Fibroblast of lung (primary cell): ENCODE measurements around the gene OXCT1. TPM values are rescaled to one million over a fixed set of nuclear protein-coding genes. Genes with fewer than 3 reads are reported as not detected.

Source experiments
- DNase-seq, 2 donors: peaks; one replicate each; pipeline versions ENCODE4 v3.0.0 to v3.0.0-alpha.2; 2010; ENCODE audit warnings: low read depth in 2 of 2
- H2AFZ ChIP-seq: 2 replicates; pipeline ENCODE4 v1.5.1; 2012; ENCODE audit warnings: low read length, control low read depth, inconsistent platforms
- H3K27ac ChIP-seq: 2 replicates; pipeline ENCODE4 v1.5.1; 2011; ENCODE audit warnings: low read length, control low read depth; ENCODE audit not compliant: insufficient read depth
- H3K27me3 ChIP-seq: 2 replicates; pipeline ENCODE4 v1.5.1; 2011; ENCODE audit warnings: mild to moderate bottlenecking, low read length; ENCODE audit not compliant: control insufficient read depth, insufficient read depth
- H3K36me3 ChIP-seq: 2 replicates; pipeline ENCODE4 v1.5.1; 2011; ENCODE audit warnings: low read length; ENCODE audit not compliant: control insufficient read depth, insufficient read depth
- H3K4me1 ChIP-seq: 2 replicates; pipeline ENCODE4 v1.5.1; 2011; ENCODE audit warnings: low read length; ENCODE audit not compliant: control insufficient read depth, insufficient read depth; ENCODE audit errors: extremely low read depth
- H3K4me2 ChIP-seq: 2 replicates; pipeline ENCODE4 v1.5.1; 2011; ENCODE audit warnings: low read length, control low read depth; ENCODE audit not compliant: insufficient read depth; ENCODE audit errors: extremely low read depth
- H3K4me3 ChIP-seq, 4 experiments: fragments of 200-600 bp in 1 of 4; sonication (generic) in 1 of 4; replicated peaks in 1 of 4; 2 replicates each; pipeline ENCODE4 v1.5.1; 2011 to 2016; ENCODE audit warnings: low read length in 4 of 4, low read depth in 3 of 4, mild to moderate bottlenecking in 3 of 4, control low read depth in 2 of 4, inconsistent platforms in 1 of 4, mixed read lengths in 1 of 4; ENCODE audit not compliant: insufficient read depth in 1 of 4; ENCODE audit errors: control extremely low read depth in 1 of 4
- H3K79me2 ChIP-seq: 2 replicates; pipeline ENCODE4 v1.5.1; 2012; ENCODE audit warnings: mild to moderate bottlenecking, low read length, inconsistent platforms; ENCODE audit not compliant: control insufficient read depth, insufficient read depth
- H3K9ac ChIP-seq: 2 replicates; pipeline ENCODE4 v1.5.1; 2011; ENCODE audit warnings: mild to moderate bottlenecking, low read length, control low read depth; ENCODE audit not compliant: insufficient read depth
- H3K9me3 ChIP-seq: 2 replicates; pipeline ENCODE4 v1.5.1; 2012; ENCODE audit warnings: low read depth, low read length; ENCODE audit not compliant: control insufficient read depth, insufficient read depth
- H4K20me1 ChIP-seq: 2 replicates; pipeline ENCODE4 v1.5.1; 2011; ENCODE audit warnings: low read length; ENCODE audit not compliant: control insufficient read depth, insufficient read depth; ENCODE audit errors: extremely low read depth
- EZH2 ChIP-seq: IDR thresholded peaks from 2 replicates; pipeline ENCODE4 v1.5.1; 2012; ENCODE audit warnings: low read length, control low read depth, mild to moderate bottlenecking; ENCODE audit errors: missing control alignments
- polyA plus RNA-seq, 2 donors: library from polyadenylated mRNA; depleted of rRNA in 1 of 2; stranded (reverse) in 1 of 2; unstranded in 1 of 2; fragments of >200 nt; gene quantifications; 2 replicates each; pipeline ENCODE4 v1.2.1, GENCODE V29; 2011 to 2012; ENCODE audit warnings: missing spikeins in 1 of 2
- total RNA-seq: library from RNA; depleted of rRNA; stranded (reverse); fragments of >200 nt; gene quantifications from 2 replicates; pipeline ENCODE4 v1.2.1, GENCODE V29; 2014
- TF ChIP-seq, protein P1 (sequence below), 2 donors: IDR thresholded peaks in 1 of 2; conservative IDR thresholded peaks in 1 of 2; 1 replicate in 1 of 2; 2 replicates in 1 of 2; pipeline ENCODE4 v1.5.1; 2011 to 2012; ENCODE audit warnings: low read length in 2 of 2, control low read depth in 1 of 2, inconsistent platforms in 1 of 2, low read depth in 1 of 2, mild to moderate bottlenecking in 1 of 2

OXCT1 gene
- total and polyA plus RNA-seq, 2 donors (not counting 1 experiment from before 2014, with no cell fraction given), result 35.7 to 56.3 TPM

DNA sequence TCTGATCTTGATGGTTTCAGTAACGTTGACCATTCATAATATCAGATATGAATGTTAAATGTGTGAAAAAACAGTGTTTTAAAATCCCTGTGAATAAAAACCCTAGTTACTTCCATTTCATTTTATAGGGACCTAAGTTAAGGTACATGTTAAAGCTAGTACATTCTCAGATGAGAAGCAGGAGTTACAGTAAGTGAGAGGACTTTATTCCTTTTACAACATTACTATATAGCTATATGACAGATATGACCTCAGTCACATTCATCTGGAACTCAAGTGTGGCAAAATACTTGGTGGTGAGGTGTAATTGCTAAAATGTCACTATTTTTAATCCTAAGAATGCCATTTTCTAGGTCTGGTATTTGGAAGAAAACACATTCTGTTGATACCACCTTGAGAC is 96.4 kb downstream of the OXCT1 start:
- Histone ChIP-seq H3K4me3 (no peak overlapping the region), H3K27ac (no peak overlapping the region), H2AFZ (no peak overlapping the region), H3K4me1 (no peaks in the 10 kb centered on the region), H3K9me3 (no peaks in the 10 kb centered on the region), H3K9ac (no peak overlapping the region), H3K4me2 (no peak overlapping the region), H3K27me3 (no peaks in the 10 kb centered on the region), H3K36me3 (no peaks in the 10 kb centered on the region), H3K79me2 (no peaks in the 10 kb centered on the region), H4K20me1 (no peaks in the 10 kb centered on the region)
- no peak for TF ChIP-seq EZH2
- TF ChIP-seq, protein P1, sequence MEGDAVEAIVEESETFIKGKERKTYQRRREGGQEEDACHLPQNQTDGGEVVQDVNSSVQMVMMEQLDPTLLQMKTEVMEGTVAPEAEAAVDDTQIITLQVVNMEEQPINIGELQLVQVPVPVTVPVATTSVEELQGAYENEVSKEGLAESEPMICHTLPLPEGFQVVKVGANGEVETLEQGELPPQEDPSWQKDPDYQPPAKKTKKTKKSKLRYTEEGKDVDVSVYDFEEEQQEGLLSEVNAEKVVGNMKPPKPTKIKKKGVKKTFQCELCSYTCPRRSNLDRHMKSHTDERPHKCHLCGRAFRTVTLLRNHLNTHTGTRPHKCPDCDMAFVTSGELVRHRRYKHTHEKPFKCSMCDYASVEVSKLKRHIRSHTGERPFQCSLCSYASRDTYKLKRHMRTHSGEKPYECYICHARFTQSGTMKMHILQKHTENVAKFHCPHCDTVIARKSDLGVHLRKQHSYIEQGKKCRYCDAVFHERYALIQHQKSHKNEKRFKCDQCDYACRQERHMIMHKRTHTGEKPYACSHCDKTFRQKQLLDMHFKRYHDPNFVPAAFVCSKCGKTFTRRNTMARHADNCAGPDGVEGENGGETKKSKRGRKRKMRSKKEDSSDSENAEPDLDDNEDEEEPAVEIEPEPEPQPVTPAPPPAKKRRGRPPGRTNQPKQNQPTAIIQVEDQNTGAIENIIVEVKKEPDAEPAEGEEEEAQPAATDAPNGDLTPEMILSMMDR (conservative IDR thresholded peaks at IDR 0.05 in 1 of 2, IDR thresholded peaks at IDR 0.05 in 1 of 2; ENCODE audit: low read depth in 1 of 2, low read length in 2 of 2), result no peak
- DNase-seq, result no peak

GRCh38 chr5:41772785-41773442 is 97.3 kb downstream of the OXCT1 start:
- TF ChIP-seq, protein P1 (conservative IDR thresholded peaks at IDR 0.05 in 1 of 2, IDR thresholded peaks at IDR 0.05 in 1 of 2; ENCODE audit: low read depth in 1 of 2, low read length in 2 of 2), result no peak
- no peak for TF ChIP-seq EZH2

DNA sequence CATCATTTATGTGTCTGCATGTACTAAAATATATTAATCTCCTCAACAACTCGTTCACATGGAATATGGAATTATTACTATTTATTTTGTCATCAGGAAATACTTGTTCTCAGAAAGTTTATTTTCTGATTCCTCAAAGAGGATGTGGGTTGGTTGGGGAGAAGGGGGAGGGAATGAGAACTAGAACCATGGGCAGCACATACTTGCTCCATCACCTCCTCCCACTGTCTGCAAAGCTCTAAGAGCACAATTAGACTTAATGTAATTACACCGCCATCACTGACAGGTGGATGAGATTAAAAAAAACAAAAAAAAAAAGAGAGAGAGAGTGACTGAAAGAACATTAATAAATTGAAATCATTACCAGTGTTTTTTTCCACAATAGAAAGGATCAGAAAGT is 98.2 kb downstream of the OXCT1 start:
- Histone ChIP-seq H3K4me3 (no peak overlapping the region), H3K27me3 (no peaks in the 10 kb centered on the region), H2AFZ (no peak overlapping the region), H3K9me3 (no peaks in the 10 kb centered on the region), H4K20me1 (no peaks in the 10 kb centered on the region), H3K9ac (no peak overlapping the region), H3K36me3 (no peaks in the 10 kb centered on the region), H3K79me2 (no peaks in the 10 kb centered on the region), H3K27ac (no peak overlapping the region), H3K4me2 (no peak overlapping the region), H3K4me1 (no peaks in the 10 kb centered on the region)
- no peak for TF ChIP-seq EZH2
- TF ChIP-seq, protein P1 (conservative IDR thresholded peaks at IDR 0.05 in 1 of 2, IDR thresholded peaks at IDR 0.05 in 1 of 2; ENCODE audit: low read depth in 1 of 2, low read length in 2 of 2), result no peak
- DNase-seq, result no peak

More at GRCh38 chr5:41772785-41773442, 97.3 kb downstream of the OXCT1 start:
- H3K4me1 ChIP-seq, result no peaks in the 10 kb centered on the region
- H3K4me3 ChIP-seq, result no peak overlapping the region
- H3K4me2 ChIP-seq, result no peak overlapping the region
- no peaks in the 10 kb centered on the region for H3K79me2 ChIP-seq
- H4K20me1 ChIP-seq, result no peaks in the 10 kb centered on the region
- H3K27ac ChIP-seq, result no peak overlapping the region
- no peaks in the 10 kb centered on the region for H3K9me3 ChIP-seq
- no peak overlapping the region for H3K9ac ChIP-seq
- no peak for DNase-seq
- no peak overlapping the region for H2AFZ ChIP-seq
- no peaks in the 10 kb centered on the region for H3K27me3 ChIP-seq
- H3K36me3 ChIP-seq, result no peaks in the 10 kb centered on the region
